DND-41 (cell line): Measurements from ENCODE around the gene QSOX2.

Experiments used
- EZH2 ChIP-seq: IDR thresholded peaks from 3 replicates; pipeline ENCODE4 v1.6.1; 2012; ENCODE audit warnings: borderline replicate concordance, low read depth, mild to moderate bottlenecking, moderate library complexity, low read length, inconsistent platforms; ENCODE audit not compliant: severe bottlenecking
- TF ChIP-seq, protein P1 (sequence below): IDR thresholded peaks from 2 replicates; pipeline ENCODE4 v1.5.1; 2012; ENCODE audit warnings: borderline replicate concordance, low read length, moderate library complexity, mild to moderate bottlenecking; ENCODE audit not compliant: poor library complexity, severe bottlenecking; ENCODE audit errors: extremely low read depth

- TF ChIP-seq, protein P1, sequence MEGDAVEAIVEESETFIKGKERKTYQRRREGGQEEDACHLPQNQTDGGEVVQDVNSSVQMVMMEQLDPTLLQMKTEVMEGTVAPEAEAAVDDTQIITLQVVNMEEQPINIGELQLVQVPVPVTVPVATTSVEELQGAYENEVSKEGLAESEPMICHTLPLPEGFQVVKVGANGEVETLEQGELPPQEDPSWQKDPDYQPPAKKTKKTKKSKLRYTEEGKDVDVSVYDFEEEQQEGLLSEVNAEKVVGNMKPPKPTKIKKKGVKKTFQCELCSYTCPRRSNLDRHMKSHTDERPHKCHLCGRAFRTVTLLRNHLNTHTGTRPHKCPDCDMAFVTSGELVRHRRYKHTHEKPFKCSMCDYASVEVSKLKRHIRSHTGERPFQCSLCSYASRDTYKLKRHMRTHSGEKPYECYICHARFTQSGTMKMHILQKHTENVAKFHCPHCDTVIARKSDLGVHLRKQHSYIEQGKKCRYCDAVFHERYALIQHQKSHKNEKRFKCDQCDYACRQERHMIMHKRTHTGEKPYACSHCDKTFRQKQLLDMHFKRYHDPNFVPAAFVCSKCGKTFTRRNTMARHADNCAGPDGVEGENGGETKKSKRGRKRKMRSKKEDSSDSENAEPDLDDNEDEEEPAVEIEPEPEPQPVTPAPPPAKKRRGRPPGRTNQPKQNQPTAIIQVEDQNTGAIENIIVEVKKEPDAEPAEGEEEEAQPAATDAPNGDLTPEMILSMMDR = no peak
- no peak for TF ChIP-seq EZH2
These were observed 58.4 kb downstream of the QSOX2 start for GRCh38 chr9:136187197-136187596.
